Measurements from ENCODE around the gene F2RL2.
A peak's percentile ranks its signal among the peaks of the same experiment; 100 is the strongest.

- TF ChIP-seq BHLHE40 (IDR thresholded peaks at IDR 0.05; ENCODE audit: borderline replicate concordance) (no peak), SUZ12 (IDR thresholded peaks at IDR 0.05) (no peak), PKNOX1 (IDR thresholded peaks at IDR 0.05) (peak; percentile 67), FOXM1 (IDR thresholded peaks at IDR 0.05; ENCODE audit: borderline replicate concordance) (no peak), FOXA1 (IDR thresholded peaks at IDR 0.05) (no peak), ARNT (IDR thresholded peaks at IDR 0.05) (no peak), FOXK2 (IDR thresholded peaks at IDR 0.05) (no peak), CTBP1 (IDR thresholded peaks at IDR 0.05; ENCODE audit: borderline replicate concordance) (no peak), TARDBP (IDR thresholded peaks at IDR 0.05) (no peak), L3MBTL2 (conservative IDR thresholded peaks at IDR 0.05) (no peak), ZNF384 (IDR thresholded peaks at IDR 0.05) (no peak), SP1 (IDR thresholded peaks at IDR 0.05) (no peak), ELF4 (IDR thresholded peaks at IDR 0.05) (no peak)
These were observed 47.3 kb upstream of the F2RL2 start for GRCh38 chr5:76670508-76670907.
